ENCODE measurements around the gene ARHGAP40. TPM values are rescaled to one million over a fixed set of nuclear protein-coding genes. Genes with fewer than 3 reads are reported as not detected.

Gene ARHGAP40
- total and polyA plus RNA-seq, 4 donors = 0.15 to 0.25 TPM; not detected in 2

GRCh38 chr20:38685853-38686473 is 84.4 kb downstream of the ARHGAP40 start:
- DNase-seq (ENCODE audit: low read depth in 4 of 6, low spot score in 6 of 6) = peak in 2 of 6 donors; percentile 55 to 68
- 16% methylated on average over 12 of the region's 14 CpGs for WGBS (ENCODE audit: insufficient coverage)
- H3K4me1 ChIP-seq (ENCODE audit: control insufficient read depth, insufficient read depth, low read length) = no peaks in the 10 kb centered on the region
- no peaks in the 10 kb centered on the region for H3K9me3 ChIP-seq (ENCODE audit: control insufficient read depth, insufficient read depth, low read length)
- H3K36me3 ChIP-seq (ENCODE audit: control insufficient read depth, insufficient read depth, low read length) = no peaks in the 10 kb centered on the region
- peaks cover 11% of the 10 kb centered on the region for H3K27me3 ChIP-seq (ENCODE audit: control insufficient read depth, insufficient read depth, low read length)
- no peak overlapping the region for H3K4me3 ChIP-seq (ENCODE audit: low read depth, low read length)
- no peak overlapping the region for H3K27ac ChIP-seq (ENCODE audit: low read depth, low read length)

GRCh38 chr20:38692436-38693411 is 91.1 kb downstream of the ARHGAP40 start:
- Histone ChIP-seq H3K9me3 (ENCODE audit: control insufficient read depth, insufficient read depth, low read length) (no peaks in the 10 kb centered on the region), H3K4me3 (ENCODE audit: low read depth, low read length) (no peak overlapping the region), H3K4me1 (ENCODE audit: control insufficient read depth, insufficient read depth, low read length) (peaks cover 11% of the 10 kb centered on the region), H3K27ac (ENCODE audit: low read depth, low read length) (no peak overlapping the region), H3K36me3 (ENCODE audit: control insufficient read depth, insufficient read depth, low read length) (no peaks in the 10 kb centered on the region), H3K27me3 (ENCODE audit: control insufficient read depth, insufficient read depth, low read length) (peaks cover 8% of the 10 kb centered on the region)
- WGBS (ENCODE audit: insufficient coverage) = 36% methylated on average over 8 of the region's 13 CpGs
- peak in 2 of 6 donors; percentile 72 to 88 for DNase-seq (ENCODE audit: low read depth in 4 of 6, low spot score in 6 of 6)

- 74% methylated on average over 9 of the region's 9 CpGs for WGBS (ENCODE audit: insufficient coverage)
- no peaks in the 10 kb centered on the region for H3K36me3 ChIP-seq (ENCODE audit: control insufficient read depth, insufficient read depth, low read length)
- DNase-seq (ENCODE audit: low read depth in 4 of 6, low spot score in 6 of 6) = no peak
These were observed 95.7 kb downstream of the ARHGAP40 start for GRCh38 chr20:38697306-38697705.

DNA sequence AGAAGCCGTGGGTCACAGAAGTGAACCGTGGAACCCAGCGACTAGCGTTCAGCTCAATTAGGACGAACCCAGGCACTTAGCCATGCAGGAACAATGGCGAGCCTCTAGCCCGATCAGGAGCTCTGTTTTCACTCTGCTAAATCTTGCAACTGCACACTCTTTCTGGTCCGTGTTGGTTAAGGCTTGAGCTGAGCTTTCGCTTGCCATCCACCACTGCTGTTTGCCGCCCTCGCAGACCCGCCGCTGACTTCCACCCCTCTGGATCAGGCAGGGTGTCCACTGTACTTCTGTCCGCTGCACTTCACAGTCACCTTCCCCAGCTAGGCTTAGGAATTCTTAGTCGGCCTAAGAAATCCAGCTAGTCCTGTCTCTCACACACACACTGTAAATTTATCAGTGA is 96.9 kb downstream of the ARHGAP40 start:
- H3K27me3 ChIP-seq (ENCODE audit: control insufficient read depth, insufficient read depth, low read length) = peaks cover 14% of the 10 kb centered on the region
- WGBS (ENCODE audit: insufficient coverage) = 76% methylated on average over 15 of the region's 15 CpGs
- peaks cover 10% of the 10 kb centered on the region for H3K4me1 ChIP-seq (ENCODE audit: control insufficient read depth, insufficient read depth, low read length)
- H3K27ac ChIP-seq (ENCODE audit: low read depth, low read length) = no peak overlapping the region
- no peak for DNase-seq (ENCODE audit: low read depth in 4 of 6, low spot score in 6 of 6)
- H3K36me3 ChIP-seq (ENCODE audit: control insufficient read depth, insufficient read depth, low read length) = no peaks in the 10 kb centered on the region
- H3K4me3 ChIP-seq (ENCODE audit: low read depth, low read length) = no peak overlapping the region
- H3K9me3 ChIP-seq (ENCODE audit: control insufficient read depth, insufficient read depth, low read length) = no peaks in the 10 kb centered on the region

More at GRCh38 chr20:38697306-38697705, 95.7 kb downstream of the ARHGAP40 start:
- Histone ChIP-seq H3K4me1 (ENCODE audit: control insufficient read depth, insufficient read depth, low read length) (peaks cover 17% of the 10 kb centered on the region), H3K9me3 (ENCODE audit: control insufficient read depth, insufficient read depth, low read length) (no peaks in the 10 kb centered on the region), H3K27ac (ENCODE audit: low read depth, low read length) (no peak overlapping the region), H3K27me3 (ENCODE audit: control insufficient read depth, insufficient read depth, low read length) (peaks cover 14% of the 10 kb centered on the region), H3K4me3 (ENCODE audit: low read depth, low read length) (no peak overlapping the region)

GRCh38 chr20:38700141-38700540 is 98.5 kb downstream of the ARHGAP40 start:
- H3K27me3 ChIP-seq (ENCODE audit: control insufficient read depth, insufficient read depth, low read length) = peaks cover 14% of the 10 kb centered on the region
- 36% methylated on average over 3 of the region's 4 CpGs for WGBS (ENCODE audit: insufficient coverage)
- H3K36me3 ChIP-seq (ENCODE audit: control insufficient read depth, insufficient read depth, low read length) = no peaks in the 10 kb centered on the region
- H3K4me1 ChIP-seq (ENCODE audit: control insufficient read depth, insufficient read depth, low read length) = peaks cover 10% of the 10 kb centered on the region
- no peaks in the 10 kb centered on the region for H3K9me3 ChIP-seq (ENCODE audit: control insufficient read depth, insufficient read depth, low read length)
- DNase-seq (ENCODE audit: low read depth in 4 of 6, low spot score in 6 of 6) = no peak
- H3K27ac ChIP-seq (ENCODE audit: low read depth, low read length) = no peak overlapping the region
- H3K4me3 ChIP-seq (ENCODE audit: low read depth, low read length) = no peak overlapping the region

Other genes starting within 250 kb of the ARHGAP40 start
- 10 to 100 TPM; 10.2 to 12.7 TPM for gene SNHG17, start 166.5 kb upstream of the ARHGAP40 start, total RNA-seq
- 10 to 100 TPM; 27.0 to 32.3 TPM for gene SNHG17, start 166.5 kb upstream of the ARHGAP40 start, polyA plus RNA-seq (ENCODE audit: insufficient read length in 2 of 2)
- 10 to 100 TPM; 32.8 to 53.6 TPM for gene RALGAPB, start 129.0 kb upstream of the ARHGAP40 start, total RNA-seq
- gene RALGAPB, start 129.0 kb upstream of the ARHGAP40 start, polyA plus RNA-seq (ENCODE audit: insufficient read length in 2 of 2) = 10 to 100 TPM; 35.1 to 37.4 TPM
- gene ADIG, start 20.6 kb upstream of the ARHGAP40 start, total RNA-seq = not detected
- not detected for gene ADIG, start 20.6 kb upstream of the ARHGAP40 start, polyA plus RNA-seq (ENCODE audit: insufficient read length in 2 of 2)
- gene SLC32A1, start 122.7 kb downstream of the ARHGAP40 start, total RNA-seq = 10 to 100 TPM in 1 of 2 donors, 1 to 10 TPM in 1; 3.1 to 18.5 TPM
- 10 to 100 TPM; 44.1 to 51.5 TPM for gene SLC32A1, start 122.7 kb downstream of the ARHGAP40 start, polyA plus RNA-seq (ENCODE audit: insufficient read length in 2 of 2)
- gene ACTR5, start 146.7 kb downstream of the ARHGAP40 start, total RNA-seq = 1 to 10 TPM; 7.1 to 8.8 TPM
- 10 to 100 TPM in 1 of 2 donors, 1 to 10 TPM in 1; 9.0 to 10.9 TPM for gene ACTR5, start 146.7 kb downstream of the ARHGAP40 start, polyA plus RNA-seq (ENCODE audit: insufficient read length in 2 of 2)
- gene PPP1R16B, start 203.9 kb downstream of the ARHGAP40 start, total RNA-seq = 10 to 100 TPM; 22.0 to 28.6 TPM
- gene PPP1R16B, start 203.9 kb downstream of the ARHGAP40 start, polyA plus RNA-seq (ENCODE audit: insufficient read length in 2 of 2) = 10 to 100 TPM; 47.0 to 55.2 TPM